Stomach (tissue), 4 donors: ENCODE results near the gene ERAL1.

Experiments used
- CTCF ChIP-seq, 7 experiments: fragments of 450-650 bp in 4 of 7; fragments of 200-600 bp in 3 of 7; sonication (generic) in 3 of 7; IDR thresholded peaks; one replicate each; pipeline ENCODE4 v1.5.1; 2016 to 2019; ENCODE audit warnings: antibody characterized with exemption in 7 of 7, control low read depth in 2 of 7, mild to moderate bottlenecking in 1 of 7
- EP300 ChIP-seq: sonication (generic); formaldehyde crosslinking; IDR thresholded peaks from one replicate; pipeline ENCODE4 v1.6.1; 2017; ENCODE audit warnings: antibody characterized with exemption

DNA sequence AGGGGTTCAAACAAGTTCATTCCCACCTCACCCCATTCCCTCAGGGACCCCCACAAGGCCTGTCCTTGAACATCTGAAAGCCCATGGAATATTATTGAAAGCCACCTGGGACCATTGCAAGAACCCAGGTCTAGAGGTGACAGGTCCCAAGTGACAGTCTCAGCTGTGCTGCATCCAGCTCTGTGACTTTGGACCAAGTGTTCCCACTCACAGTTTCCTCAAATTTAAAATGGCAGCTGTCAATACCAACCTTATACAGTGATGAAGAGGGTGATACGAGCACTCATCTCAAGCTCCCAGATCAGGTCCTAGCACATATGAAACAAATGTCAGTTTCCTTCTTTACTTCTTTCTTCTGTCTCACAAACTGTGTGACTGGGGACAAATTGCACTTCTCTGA, 9.1 kb downstream of the ERAL1 start:
- TF ChIP-seq EP300 (no peak), CTCF (IDR thresholded peaks at IDR 0.05) (no peak)
